Ovary (tissue), 3 donors: ENCODE measurements around the gene TOR1AIP2.

ENCODE experiments used
- CTCF ChIP-seq, 3 donors: fragments of 450-650 bp in 2 of 3; fragments of 200-600 bp in 1 of 3; IDR thresholded peaks; one replicate each; pipeline versions ENCODE4 v1.5.1 to v1.8.0; 2016 to 2022; ENCODE audit warnings: antibody characterized with exemption in 3 of 3, mild to moderate bottlenecking in 1 of 3
- POLR2A ChIP-seq: fragments of 450-650 bp; IDR thresholded peaks from one replicate; pipeline ENCODE4 v1.6.1; 2017; ENCODE audit warnings: antibody characterized with exemption, mild to moderate bottlenecking, moderate library complexity
- donor health status: DM: no; HTN: no; CAD: no.

GRCh38 chr1:179798864-179799516, 78.6 kb downstream of the TOR1AIP2 start:
- TF ChIP-seq POLR2A, result no peak
- TF ChIP-seq CTCF (IDR thresholded peaks at IDR 0.05), result no peak
